ENCODE measurements around the gene PRH1. TPM values are rescaled to one million over a fixed set of nuclear protein-coding genes. Genes with fewer than 3 reads are reported as not detected.

PRH1 gene
- 1.4 and 2.5 TPM in 2 replicates for polyA plus RNA-seq (2013)

DNA sequence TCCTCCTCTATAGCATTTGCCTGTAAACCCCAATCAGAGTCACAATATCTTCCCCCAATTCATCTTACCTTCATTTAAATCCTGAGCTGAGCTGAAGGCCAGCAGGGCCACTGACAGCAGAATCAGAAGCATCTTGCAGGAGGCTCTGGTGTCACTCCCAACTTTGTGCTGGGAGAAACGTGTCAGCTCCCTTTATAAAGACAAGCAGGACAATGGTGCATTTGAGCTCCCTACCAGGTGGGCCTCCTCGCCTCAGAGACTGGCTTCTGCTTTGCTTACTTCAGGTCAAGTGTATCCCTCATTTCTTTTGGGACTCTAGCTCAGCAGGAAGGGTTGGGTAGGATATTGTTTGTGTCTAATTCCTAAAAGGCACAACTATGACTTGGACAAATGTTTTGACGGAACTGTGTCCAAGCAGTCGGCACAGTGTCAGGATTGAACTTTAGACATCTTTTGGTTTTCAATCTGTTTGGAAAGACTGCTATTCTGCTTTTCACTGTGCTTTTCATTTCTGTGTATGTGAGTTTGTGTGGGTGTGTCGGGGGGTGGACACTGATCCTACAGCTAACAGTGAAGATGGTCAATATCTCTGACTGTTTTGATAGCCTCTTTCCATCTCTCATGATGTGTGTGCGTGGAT lies at the start of gene PRH1:
TSS of gene PRH1 (minus strand) at position 170 of the 640 bp plus-strand sequence. CDS start at position 132, 38 bp downstream.
- H3K4ac ChIP-seq (ENCODE audit: low read depth, low read length), result no peak within 1 kb of the TSS
- no peak within 1 kb of the TSS for H3K9ac ChIP-seq (ENCODE audit: low read length)
- no peak within 1 kb of the TSS for H3K14ac ChIP-seq (ENCODE audit: low read length)
- H3K36me3 ChIP-seq (ENCODE audit: control insufficient read depth in 1 of 2, insufficient read depth in 2 of 2, low read length in 2 of 2), result no peaks in the 10 kb centered on the region
- no peaks in the 10 kb centered on the region for H3K27me3 ChIP-seq (ENCODE audit: insufficient read depth, low read length)
- no peak within 1 kb of the TSS for H2BK120ac ChIP-seq (ENCODE audit: insufficient read depth, low read length, poor library complexity)
- H3K4me1 ChIP-seq (ENCODE audit: control insufficient read depth in 1 of 2, insufficient read depth in 2 of 2, low read length in 2 of 2), result no peaks in the 10 kb centered on the region
- no peak within 1 kb of the TSS for H4K91ac ChIP-seq (ENCODE audit: low read depth, low read length)
- H3K79me1 ChIP-seq (ENCODE audit: low read length), result no peaks in the 10 kb centered on the region
- H3K9me3 ChIP-seq (ENCODE audit: insufficient read depth, low read depth, low read length), result no peaks in the 10 kb centered on the region
- H3K4me3 ChIP-seq (ENCODE audit: low read depth, low read length), result no peak within 1 kb of the TSS
- no CpG with 5 or more reads among the region's 6 CpGs for WGBS (ENCODE audit: extremely low coverage, insufficient coverage, insufficient read length)
- no peak within 1 kb of the TSS for H4K8ac ChIP-seq (ENCODE audit: low read depth, low read length)
- no peak within 1 kb of the TSS for H3K23ac ChIP-seq (ENCODE audit: low read length)
- no peak within 1 kb of the TSS for H2AK5ac ChIP-seq (ENCODE audit: low read length)
- H3K79me2 ChIP-seq (ENCODE audit: control insufficient read depth, insufficient read depth, low read length, poor library complexity), result no peaks in the 10 kb centered on the region
- no peak within 1 kb of the TSS for H3K27ac ChIP-seq (ENCODE audit: low read depth, low read length)
- H3K4me2 ChIP-seq (ENCODE audit: low read length), result no peak within 1 kb of the TSS
- no peak within 1 kb of the TSS for H2AFZ ChIP-seq (ENCODE audit: insufficient read depth, low read length, poor library complexity)
- H2BK12ac ChIP-seq (ENCODE audit: low read length), result no peak within 1 kb of the TSS
- DNase-seq, result no peak
- H3K18ac ChIP-seq (ENCODE audit: low read length), result no peak within 1 kb of the TSS
- no peak within 1 kb of the TSS for H4K12ac ChIP-seq (ENCODE audit: low read depth, low read length)
- H2BK5ac ChIP-seq (ENCODE audit: low read depth, low read length, poor library complexity), result no peak within 1 kb of the TSS

DNA sequence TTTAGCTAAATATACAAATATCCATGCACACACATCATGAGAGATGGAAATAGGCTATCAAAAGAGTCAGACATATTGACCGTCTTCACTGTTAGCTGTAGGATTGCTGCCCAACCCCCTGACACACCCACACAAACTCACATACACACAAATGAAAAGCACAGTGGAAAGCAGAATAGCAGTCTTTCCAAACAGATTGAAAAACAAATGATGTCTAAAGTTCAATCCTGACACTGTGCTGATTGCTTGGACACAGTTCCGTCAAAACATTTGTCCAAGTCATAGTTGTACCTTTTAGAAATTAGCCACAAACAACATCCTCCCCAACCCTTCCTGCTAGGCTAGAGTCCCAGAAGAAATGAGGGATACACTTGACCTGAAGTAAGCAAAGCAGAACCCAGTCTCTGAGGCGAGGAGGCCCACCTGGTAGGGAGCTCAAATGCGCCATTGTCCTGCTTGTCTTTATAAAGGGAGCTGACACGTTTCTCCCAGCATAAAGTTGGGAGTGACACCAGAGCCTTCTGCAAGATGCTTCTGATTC lies 44.8 kb upstream of the PRH1 start, which contains the start of gene PRH2:
TSS of gene PRH2 (plus strand) at position 491 of the 541 bp plus-strand sequence. CDS start at position 529, 38 bp downstream.
- DNase-seq, result no peak
- H3K4me2 ChIP-seq (ENCODE audit: low read length), result no peak within 1 kb of the TSS
- no peak within 1 kb of the TSS for H3K27ac ChIP-seq (ENCODE audit: low read depth, low read length)
- no peak within 1 kb of the TSS for H3K18ac ChIP-seq (ENCODE audit: low read length)
- H3K14ac ChIP-seq (ENCODE audit: low read length), result no peak within 1 kb of the TSS
- H3K36me3 ChIP-seq (ENCODE audit: control insufficient read depth in 1 of 2, insufficient read depth in 2 of 2, low read length in 2 of 2), result no peaks in the 10 kb centered on the region
- no peak within 1 kb of the TSS for H3K4me3 ChIP-seq (ENCODE audit: low read depth, low read length)
- no peaks in the 10 kb centered on the region for H3K79me2 ChIP-seq (ENCODE audit: control insufficient read depth, insufficient read depth, low read length, poor library complexity)
- no peak within 1 kb of the TSS for H3K9ac ChIP-seq (ENCODE audit: low read length)
- H2BK12ac ChIP-seq (ENCODE audit: low read length), result no peak within 1 kb of the TSS
- no peaks in the 10 kb centered on the region for H3K79me1 ChIP-seq (ENCODE audit: low read length)
- H2BK5ac ChIP-seq (ENCODE audit: low read depth, low read length, poor library complexity), result no peak within 1 kb of the TSS
- no peaks in the 10 kb centered on the region for H3K9me3 ChIP-seq (ENCODE audit: insufficient read depth, low read depth, low read length)
- whole genome bisulfite sequencing (ENCODE audit: extremely low coverage, insufficient coverage, insufficient read length), result no CpG with 5 or more reads among the region's 5 CpGs
- no peak within 1 kb of the TSS for H2AFZ ChIP-seq (ENCODE audit: insufficient read depth, low read length, poor library complexity)
- H3K4ac ChIP-seq (ENCODE audit: low read depth, low read length), result no peak within 1 kb of the TSS
- no peaks in the 10 kb centered on the region for H3K27me3 ChIP-seq (ENCODE audit: insufficient read depth, low read length)
- no peak within 1 kb of the TSS for H2AK5ac ChIP-seq (ENCODE audit: low read length)
- no peaks in the 10 kb centered on the region for H3K4me1 ChIP-seq (ENCODE audit: control insufficient read depth in 1 of 2, insufficient read depth in 2 of 2, low read length in 2 of 2)
- no peak within 1 kb of the TSS for H2BK120ac ChIP-seq (ENCODE audit: insufficient read depth, low read length, poor library complexity)
- H3K23ac ChIP-seq (ENCODE audit: low read length), result no peak within 1 kb of the TSS
- H4K12ac ChIP-seq (ENCODE audit: low read depth, low read length), result no peak within 1 kb of the TSS
- no peak within 1 kb of the TSS for H4K91ac ChIP-seq (ENCODE audit: low read depth, low read length)
- H4K8ac ChIP-seq (ENCODE audit: low read depth, low read length), result no peak within 1 kb of the TSS

DNA sequence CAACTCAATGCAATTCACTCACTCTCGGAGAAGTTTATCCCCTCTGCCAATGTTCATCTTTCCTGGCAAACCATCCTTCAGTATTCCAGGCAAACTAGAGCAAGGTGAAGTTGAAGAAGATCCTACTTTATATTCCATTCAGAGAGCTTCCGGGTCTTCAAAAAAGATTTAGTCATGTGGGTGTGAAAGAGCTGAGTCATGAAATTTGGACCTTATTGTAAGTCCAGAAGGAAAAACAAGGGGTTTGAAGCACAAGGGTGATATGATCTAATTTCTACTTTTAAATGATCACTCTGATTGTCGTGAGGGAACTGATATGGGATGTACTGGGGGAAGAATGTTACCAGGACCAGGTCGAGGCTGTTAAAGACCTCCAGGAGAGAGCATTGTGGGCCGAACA lies 42.2 kb upstream of the PRH1 start:
- no peak overlapping the region for H2BK5ac ChIP-seq (ENCODE audit: low read depth, low read length, poor library complexity)
- H2AK5ac ChIP-seq (ENCODE audit: low read length), result no peak overlapping the region
- H3K18ac ChIP-seq (ENCODE audit: low read length), result no peak overlapping the region
- H2AFZ ChIP-seq (ENCODE audit: insufficient read depth, low read length, poor library complexity), result no peak overlapping the region
- H3K4me3 ChIP-seq (ENCODE audit: low read depth, low read length), result no peak overlapping the region
- no peak overlapping the region for H3K4ac ChIP-seq (ENCODE audit: low read depth, low read length)
- H4K91ac ChIP-seq (ENCODE audit: low read depth, low read length), result no peak overlapping the region
- H2BK120ac ChIP-seq (ENCODE audit: insufficient read depth, low read length, poor library complexity), result no peak overlapping the region
- H3K79me1 ChIP-seq (ENCODE audit: low read length), result no peaks in the 10 kb centered on the region
- no peaks in the 10 kb centered on the region for H3K4me1 ChIP-seq (ENCODE audit: control insufficient read depth in 1 of 2, insufficient read depth in 2 of 2, low read length in 2 of 2)
- no peak overlapping the region for H3K23ac ChIP-seq (ENCODE audit: low read length)
- H3K27ac ChIP-seq (ENCODE audit: low read depth, low read length), result no peak overlapping the region
- H4K12ac ChIP-seq (ENCODE audit: low read depth, low read length), result no peak overlapping the region
- no peaks in the 10 kb centered on the region for H3K9me3 ChIP-seq (ENCODE audit: insufficient read depth, low read depth, low read length)
- no peak overlapping the region for H3K4me2 ChIP-seq (ENCODE audit: low read length)
- no peak overlapping the region for H3K14ac ChIP-seq (ENCODE audit: low read length)
- H4K8ac ChIP-seq (ENCODE audit: low read depth, low read length), result no peak overlapping the region
- no CpG with 5 or more reads among the region's 5 CpGs for WGBS (ENCODE audit: extremely low coverage, insufficient coverage, insufficient read length)
- H3K27me3 ChIP-seq (ENCODE audit: insufficient read depth, low read length), result no peaks in the 10 kb centered on the region
- no peaks in the 10 kb centered on the region for H3K79me2 ChIP-seq (ENCODE audit: control insufficient read depth, insufficient read depth, low read length, poor library complexity)
- H3K9ac ChIP-seq (ENCODE audit: low read length), result no peak overlapping the region
- H2BK12ac ChIP-seq (ENCODE audit: low read length), result no peak overlapping the region
- no peak for DNase-seq
- H3K36me3 ChIP-seq (ENCODE audit: control insufficient read depth in 1 of 2, insufficient read depth in 2 of 2, low read length in 2 of 2), result no peaks in the 10 kb centered on the region

DNA sequence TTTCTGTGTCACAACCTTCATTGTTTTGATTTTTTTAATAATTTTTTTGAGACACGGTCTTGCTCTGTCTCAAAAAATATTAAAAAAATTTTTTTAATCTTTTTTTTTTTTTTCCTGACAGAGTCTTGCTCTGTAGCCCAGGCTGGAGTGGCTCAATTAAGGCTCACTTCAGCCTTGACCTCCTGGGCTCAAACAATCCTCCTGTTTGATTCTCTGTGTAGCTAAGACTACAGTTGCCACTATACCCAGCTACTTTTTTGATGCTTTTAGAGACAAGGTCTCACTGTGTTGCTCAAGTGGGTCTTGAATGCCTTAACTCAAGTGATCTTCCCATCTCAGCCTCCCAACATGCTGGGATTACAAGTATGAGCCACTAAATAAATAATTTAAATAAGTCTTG lies 35.8 kb upstream of the PRH1 start:
- no peak overlapping the region for H3K23ac ChIP-seq (ENCODE audit: low read length)
- no peak for DNase-seq
- H4K12ac ChIP-seq (ENCODE audit: low read depth, low read length), result no peak overlapping the region
- no peak overlapping the region for H2BK5ac ChIP-seq (ENCODE audit: low read depth, low read length, poor library complexity)
- no peak overlapping the region for H3K14ac ChIP-seq (ENCODE audit: low read length)
- H4K8ac ChIP-seq (ENCODE audit: low read depth, low read length), result no peak overlapping the region
- H3K4me2 ChIP-seq (ENCODE audit: low read length), result no peak overlapping the region
- no peak overlapping the region for H2AK5ac ChIP-seq (ENCODE audit: low read length)
- no peak overlapping the region for H3K9ac ChIP-seq (ENCODE audit: low read length)
- no peak overlapping the region for H2BK120ac ChIP-seq (ENCODE audit: insufficient read depth, low read length, poor library complexity)
- no peaks in the 10 kb centered on the region for H3K4me1 ChIP-seq (ENCODE audit: control insufficient read depth in 1 of 2, insufficient read depth in 2 of 2, low read length in 2 of 2)
- no peak overlapping the region for H2AFZ ChIP-seq (ENCODE audit: insufficient read depth, low read length, poor library complexity)
- no peaks in the 10 kb centered on the region for H3K9me3 ChIP-seq (ENCODE audit: insufficient read depth, low read depth, low read length)
- H3K36me3 ChIP-seq (ENCODE audit: control insufficient read depth in 1 of 2, insufficient read depth in 2 of 2, low read length in 2 of 2), result no peaks in the 10 kb centered on the region
- H3K4me3 ChIP-seq (ENCODE audit: low read depth, low read length), result no peak overlapping the region
- H3K4ac ChIP-seq (ENCODE audit: low read depth, low read length), result no peak overlapping the region
- no peak overlapping the region for H4K91ac ChIP-seq (ENCODE audit: low read depth, low read length)
- no peaks in the 10 kb centered on the region for H3K27me3 ChIP-seq (ENCODE audit: insufficient read depth, low read length)
- no peaks in the 10 kb centered on the region for H3K79me1 ChIP-seq (ENCODE audit: low read length)
- no peak overlapping the region for H2BK12ac ChIP-seq (ENCODE audit: low read length)
- no peaks in the 10 kb centered on the region for H3K79me2 ChIP-seq (ENCODE audit: control insufficient read depth, insufficient read depth, low read length, poor library complexity)
- no peak overlapping the region for H3K18ac ChIP-seq (ENCODE audit: low read length)
- WGBS (ENCODE audit: extremely low coverage, insufficient coverage, insufficient read length), result no CpG with 5 or more reads among the region's 1 CpG
- H3K27ac ChIP-seq (ENCODE audit: low read depth, low read length), result no peak overlapping the region

All from trophoblast cell (in vitro differentiated cells and primary cell).